DND-41 (cell line): Measurements from ENCODE around the gene ZBTB6.

Source experiments
- ATAC-seq: fragments of 200-7000 bp; cut with Tn5 transposase; 3 replicates; pipeline ENCODE4 v1.9.1; 2021; ENCODE audit warnings: low read depth; ENCODE audit not compliant: insufficient read depth
- DNase-seq: peaks from one replicate; pipeline ENCODE4 v3.0.0-alpha.2; 2020
- H2AFZ ChIP-seq: 2 replicates; pipeline ENCODE4 v1.6.0; 2012; ENCODE audit warnings: low read depth, low read length
- H3K27ac ChIP-seq: 2 replicates; pipeline ENCODE4 v1.5.1; 2012; ENCODE audit warnings: low read length, inconsistent platforms
- H3K27me3 ChIP-seq: fragments of 200-600 bp; sonication (generic); 2 replicates; pipeline ENCODE4 v1.6.0; 2012; ENCODE audit warnings: low read length, mild to moderate bottlenecking, inconsistent platforms; ENCODE audit not compliant: insufficient read depth, poor library complexity
- H3K36me3 ChIP-seq: 2 replicates; pipeline ENCODE4 v1.5.1; 2012; ENCODE audit warnings: low read length, inconsistent platforms; ENCODE audit not compliant: insufficient read depth
- H3K4me1 ChIP-seq: 2 replicates; pipeline ENCODE4 v1.5.1; 2012; ENCODE audit warnings: mild to moderate bottlenecking, low read length; ENCODE audit not compliant: insufficient read depth
- H3K4me2 ChIP-seq: 2 replicates; pipeline ENCODE4 v1.6.0; 2012; ENCODE audit warnings: mild to moderate bottlenecking, moderate library complexity, low read length, inconsistent platforms; ENCODE audit not compliant: insufficient read depth
- H3K4me3 ChIP-seq, 2 experiments: fragments of 200-600 bp in 1 of 2; shearing (Covaris generic) in 1 of 2; 2 replicates each; pipeline ENCODE4 v1.5.1; 2012 to 2016; ENCODE audit warnings: inconsistent platforms in 2 of 2, low read length in 2 of 2, mild to moderate bottlenecking in 2 of 2, low read depth in 1 of 2, moderate library complexity in 1 of 2
- H3K79me2 ChIP-seq: 2 replicates; pipeline ENCODE4 v1.6.0; 2012; ENCODE audit warnings: low read length, inconsistent platforms; ENCODE audit not compliant: insufficient read depth
- H3K9ac ChIP-seq: 2 replicates; pipeline ENCODE4 v1.6.0; 2012; ENCODE audit warnings: low read depth, mild to moderate bottlenecking, inconsistent platforms, low read length, moderate library complexity
- H3K9me3 ChIP-seq: 2 replicates; pipeline ENCODE4 v1.5.1; 2012; ENCODE audit warnings: low read length, moderate library complexity, mild to moderate bottlenecking, inconsistent platforms; ENCODE audit not compliant: insufficient read depth, severe bottlenecking
- H4K20me1 ChIP-seq: 2 replicates; pipeline ENCODE4 v1.6.0; 2012; ENCODE audit warnings: low read length; ENCODE audit not compliant: insufficient read depth
- CTCF ChIP-seq: IDR thresholded peaks from 2 replicates; pipeline ENCODE4 v1.5.1; 2012; ENCODE audit warnings: borderline replicate concordance, low read length, moderate library complexity, mild to moderate bottlenecking; ENCODE audit not compliant: poor library complexity, severe bottlenecking; ENCODE audit errors: extremely low read depth
- EZH2 ChIP-seq: IDR thresholded peaks from 3 replicates; pipeline ENCODE4 v1.6.1; 2012; ENCODE audit warnings: borderline replicate concordance, low read depth, mild to moderate bottlenecking, moderate library complexity, low read length, inconsistent platforms; ENCODE audit not compliant: severe bottlenecking

The ZBTB6 gene

DNA sequence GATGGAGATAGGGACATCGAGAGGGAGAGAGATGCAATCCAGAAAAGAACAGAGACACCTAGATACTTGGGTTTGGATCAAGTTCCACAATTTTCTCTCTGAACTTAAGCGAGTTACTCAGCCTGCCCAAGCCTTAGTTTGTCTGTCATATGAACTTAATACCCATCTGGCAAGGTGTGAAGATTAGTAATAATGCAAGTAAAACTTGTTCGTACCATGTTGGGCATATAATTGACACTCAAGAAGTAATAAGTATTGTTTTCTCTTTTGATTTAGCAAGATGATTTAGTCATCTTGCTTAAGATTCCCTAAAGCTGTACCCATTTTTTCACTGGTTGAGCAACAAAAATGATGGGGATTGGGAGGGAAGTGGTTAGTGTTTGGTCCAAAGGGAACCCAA, 35.2 kb upstream of the ZBTB6 start:
- DNase-seq (no peak), ATAC-seq (no peak)
- Histone ChIP-seq H3K36me3 (no peaks in the 10 kb centered on the region), H2AFZ (no peak overlapping the region), H4K20me1 (peaks cover 8% of the 10 kb centered on the region; the same call in 1 of the 2 replicates), H3K27me3 (no peaks in the 10 kb centered on the region), H3K9ac (no peak overlapping the region), H3K9me3 (no peaks in the 10 kb centered on the region), H3K4me3 (no peak overlapping the region), H3K79me2 (peaks cover 88% of the 10 kb centered on the region), H3K4me2 (no peak overlapping the region), H3K27ac (no peak overlapping the region), H3K4me1 (peaks cover 9% of the 10 kb centered on the region; the same call in 1 of the 2 replicates)
- TF ChIP-seq CTCF (no peak), EZH2 (no peak)

DNA sequence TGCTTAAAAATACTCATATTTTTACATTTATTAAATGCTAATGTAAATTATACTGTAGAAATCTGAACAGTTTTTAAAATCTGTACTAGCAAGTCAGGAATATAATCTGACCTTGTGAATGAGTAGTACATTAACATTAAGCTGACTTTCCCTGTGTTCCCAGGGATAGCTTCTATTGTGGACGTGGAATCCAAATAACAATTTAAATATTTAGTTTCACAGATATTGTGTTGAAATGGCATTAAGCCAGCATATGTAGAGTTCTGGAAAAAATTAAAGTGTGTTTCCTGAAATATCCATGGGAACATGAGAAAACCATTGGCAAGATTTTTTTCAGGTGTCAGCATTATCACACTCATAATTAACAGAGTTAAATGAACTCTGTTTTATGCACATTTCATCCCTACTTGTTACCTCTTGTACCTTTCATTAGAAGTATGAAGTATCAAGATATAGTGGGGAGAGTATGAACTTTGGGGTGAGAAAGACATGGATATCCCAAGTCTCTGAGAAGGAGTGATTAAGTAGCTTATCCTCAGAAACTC, 33.4 kb upstream of the ZBTB6 start:
- Histone ChIP-seq H3K9me3 (no peaks in the 10 kb centered on the region), H3K9ac (no peak overlapping the region), H2AFZ (no peak overlapping the region), H3K4me3 (no peak overlapping the region), H3K27ac (no peak overlapping the region), H3K4me1 (peaks cover 19% of the 10 kb centered on the region), H3K79me2 (peaks cover 93% of the 10 kb centered on the region), H4K20me1 (peaks cover 8% of the 10 kb centered on the region; the same call in 1 of the 2 replicates), H3K36me3 (no peaks in the 10 kb centered on the region), H3K4me2 (no peak overlapping the region), H3K27me3 (no peaks in the 10 kb centered on the region)
- DNase-seq (no peak), ATAC-seq (no peak)
- TF ChIP-seq EZH2 (no peak), CTCF (no peak)

DNA sequence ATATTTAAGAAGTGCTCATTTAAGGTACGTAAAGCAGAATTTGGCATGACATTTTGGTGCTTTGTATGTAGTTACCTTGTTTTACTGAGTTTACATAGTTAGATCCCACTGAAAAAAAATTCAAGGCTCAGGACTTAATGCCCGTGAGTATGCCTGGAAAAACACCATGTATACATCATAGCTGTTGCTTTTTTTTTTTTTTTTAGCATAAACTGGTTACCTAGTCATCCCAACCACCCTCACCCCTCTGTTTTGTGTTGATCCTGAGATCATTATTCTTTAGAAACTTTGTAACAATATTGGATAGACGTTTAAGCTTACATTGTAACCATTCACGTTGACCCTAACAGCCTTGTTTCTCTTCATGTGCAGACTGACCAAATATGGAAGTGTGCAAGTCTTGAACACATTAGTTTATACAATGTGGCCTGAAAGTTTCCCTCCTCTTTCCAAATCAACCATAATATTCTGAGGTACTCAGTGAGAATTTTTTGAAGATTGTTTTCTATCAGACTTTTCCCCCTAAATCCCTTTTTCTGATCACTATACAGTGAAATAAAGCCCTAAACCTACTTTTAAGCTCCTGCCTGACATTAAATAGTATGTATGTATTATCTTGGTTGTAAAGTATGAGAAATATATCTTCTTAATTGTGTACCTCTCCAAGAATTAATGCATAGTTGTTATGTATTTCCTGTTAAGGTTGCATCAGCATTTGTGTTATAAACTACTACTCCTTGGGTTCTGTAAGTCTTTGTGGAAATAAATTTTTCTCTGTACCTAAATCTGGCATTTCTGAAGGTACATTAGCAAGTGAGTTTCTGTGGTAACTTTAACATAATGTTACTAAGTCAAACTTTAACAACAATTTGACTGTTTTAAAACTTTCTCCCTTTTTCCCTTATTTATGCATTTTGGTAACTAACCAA, 32.1 kb upstream of the ZBTB6 start:
- peaks cover 8% of the 10 kb centered on the region; the same call in 1 of the 2 replicates for H4K20me1 ChIP-seq
- no peaks in the 10 kb centered on the region for H3K27me3 ChIP-seq
- no peak overlapping the region; the same call in 1 of the 2 replicates for H3K4me2 ChIP-seq
- ATAC-seq (no peak), DNase-seq (no peak)
- TF ChIP-seq EZH2 (no peak), CTCF (no peak)
- H3K4me3 ChIP-seq, result no peak overlapping the region
- no peak overlapping the region for H2AFZ ChIP-seq
- peak overlapping the region; percentile 32; the same call in 1 of the 2 replicates for H3K27ac ChIP-seq
- H3K9me3 ChIP-seq, result no peaks in the 10 kb centered on the region
- H3K36me3 ChIP-seq, result no peaks in the 10 kb centered on the region
- peaks cover 86% of the 10 kb centered on the region for H3K79me2 ChIP-seq
- no peak overlapping the region for H3K9ac ChIP-seq
- peaks cover 24% of the 10 kb centered on the region for H3K4me1 ChIP-seq
